Activated CD4-positive, alpha-beta T cell treated with anti-CD3 and anti-CD28 coated beads, Interleukin-2, amount 10 ng/mL, durations not matched to agents 24 days and 14 days (primary cell): ENCODE measurements around the gene EYA2. TPM values are rescaled to one million over a fixed set of nuclear protein-coding genes. Genes with fewer than 3 reads are reported as not detected.
"Not testable (repeated sequence)": the region's sequence is repeated elsewhere in the genome, so short reads cannot be mapped to it uniquely, and the experiment has no call there.

ENCODE experiments used
- DNase-seq: peaks from one replicate; pipeline ENCODE4 v3.0.0; 2022
- H3K27ac Mint-ChIP-seq: one replicate; pipeline ENCODE4 v1.8.0; 2022; ENCODE audit warnings: mild to moderate bottlenecking, mixed read lengths
- H3K27me3 Mint-ChIP-seq: one replicate; pipeline ENCODE4 v1.8.0; 2022; ENCODE audit warnings: mixed read lengths
- H3K36me3 Mint-ChIP-seq: one replicate; pipeline ENCODE4 v1.8.0; 2022; ENCODE audit warnings: low read depth, mild to moderate bottlenecking, mixed read lengths
- H3K4me1 Mint-ChIP-seq: one replicate; pipeline ENCODE4 v1.8.0; 2021; ENCODE audit warnings: mixed read lengths
- H3K4me3 Mint-ChIP-seq: one replicate; pipeline ENCODE4 v1.8.0; 2022; ENCODE audit warnings: mild to moderate bottlenecking, moderate library complexity, mixed read lengths
- H3K9me3 Mint-ChIP-seq: one replicate; pipeline ENCODE4 v1.8.0; 2021; ENCODE audit warnings: mixed read lengths
- intact Hi-C: fragments of 100-400 bp; cut with micrococcal nuclease; formaldehyde crosslinking; loops from one replicate; pipeline ENCODE4 v1.15.1; 2023
- total RNA-seq: library from RNA; stranded (reverse); gene quantifications from 2 replicates; pipeline ENCODE4 v1.2.3, GENCODE V29; 2022

Gene EYA2
- total RNA-seq, 1 donor from 2014 or later = not detected

- H3K9me3 Mint-ChIP-seq = no peaks in the 10 kb centered on the region
- H3K27ac Mint-ChIP-seq = no peak overlapping the region
- H3K4me1 Mint-ChIP-seq = no peaks in the 10 kb centered on the region
- intact Hi-C loops = no loop called here
- peaks cover 23% of the 10 kb centered on the region for H3K27me3 Mint-ChIP-seq
- no peak for DNase-seq
- no peak overlapping the region for H3K4me3 Mint-ChIP-seq
- H3K36me3 Mint-ChIP-seq = no peaks in the 10 kb centered on the region
Measured at GRCh38 chr20:46903256-46903655, 8.6 kb downstream of the EYA2 start.

- no peaks in the 10 kb centered on the region for H3K4me1 Mint-ChIP-seq
Measured at GRCh38 chr20:46903937-46904336, 9.3 kb downstream of the EYA2 start.

GRCh38 chr20:46905364-46906125, 10.9 kb downstream of the EYA2 start:
- Mint-ChIP-seq H3K27me3 (peaks cover 18% of the 10 kb centered on the region), H3K36me3 (no peaks in the 10 kb centered on the region)
- intact Hi-C loops = no loop called here

More at GRCh38 chr20:46903937-46904336, 9.3 kb downstream of the EYA2 start:
- no peak overlapping the region for H3K4me3 Mint-ChIP-seq
- peaks cover 18% of the 10 kb centered on the region for H3K27me3 Mint-ChIP-seq
- DNase-seq = no peak
- H3K36me3 Mint-ChIP-seq = no peaks in the 10 kb centered on the region
- no peak overlapping the region for H3K27ac Mint-ChIP-seq
- no peaks in the 10 kb centered on the region for H3K9me3 Mint-ChIP-seq
- intact Hi-C loops = no loop called here

GRCh38 chr20:46913329-46914044, 18.8 kb downstream of the EYA2 start:
- no peak overlapping the region for H3K27ac Mint-ChIP-seq
- H3K36me3 Mint-ChIP-seq = no peaks in the 10 kb centered on the region
- no peak overlapping the region for H3K4me3 Mint-ChIP-seq
- peaks cover 13% of the 10 kb centered on the region for H3K27me3 Mint-ChIP-seq
- H3K9me3 Mint-ChIP-seq = no peaks in the 10 kb centered on the region
- intact Hi-C loops = no loop called here
- no peak for DNase-seq
- no peaks in the 10 kb centered on the region for H3K4me1 Mint-ChIP-seq

More at GRCh38 chr20:46905364-46906125, 10.9 kb downstream of the EYA2 start:
- no peak for DNase-seq
- Mint-ChIP-seq H3K4me3 (no peak overlapping the region), H3K9me3 (no peaks in the 10 kb centered on the region), H3K4me1 (no peaks in the 10 kb centered on the region), H3K27ac (no peak overlapping the region)

- Mint-ChIP-seq H3K4me1 (no peaks in the 10 kb centered on the region), H3K9me3 (no peaks in the 10 kb centered on the region), H3K4me3 (no peak overlapping the region), H3K36me3 (no peaks in the 10 kb centered on the region), H3K27ac (no peak overlapping the region), H3K27me3 (peaks cover 4% of the 10 kb centered on the region)
- intact Hi-C loops = no loop called here
- DNase-seq = no peak
Measured at GRCh38 chr20:46914789-46915379, 20.2 kb downstream of the EYA2 start.

GRCh38 chr20:46915575-46916257, 21.1 kb downstream of the EYA2 start:
- no peak overlapping the region for H3K4me3 Mint-ChIP-seq
- peaks cover 2% of the 10 kb centered on the region for H3K27me3 Mint-ChIP-seq
- intact Hi-C loops = no loop called here
- H3K27ac Mint-ChIP-seq = no peak overlapping the region
- no peaks in the 10 kb centered on the region for H3K36me3 Mint-ChIP-seq
- H3K4me1 Mint-ChIP-seq = no peaks in the 10 kb centered on the region
- no peak for DNase-seq
- H3K9me3 Mint-ChIP-seq = no peaks in the 10 kb centered on the region

GRCh38 chr20:46916258-46916603, 21.6 kb downstream of the EYA2 start:
- no peak for DNase-seq
- Mint-ChIP-seq H3K4me1 (no peaks in the 10 kb centered on the region), H3K27ac (no peak overlapping the region), H3K27me3 (peaks cover 2% of the 10 kb centered on the region), H3K4me3 (no peak overlapping the region), H3K9me3 (no peaks in the 10 kb centered on the region), H3K36me3 (no peaks in the 10 kb centered on the region)
- intact Hi-C loops = no loop called here

GRCh38 chr20:46917155-46917554, 22.5 kb downstream of the EYA2 start:
- no peak for DNase-seq
- H3K27ac Mint-ChIP-seq = no peak overlapping the region
- no peaks in the 10 kb centered on the region for H3K4me1 Mint-ChIP-seq
- intact Hi-C loops = no loop called here
- H3K27me3 Mint-ChIP-seq = peaks cover 5% of the 10 kb centered on the region
- H3K9me3 Mint-ChIP-seq = no peaks in the 10 kb centered on the region
- H3K36me3 Mint-ChIP-seq = no peaks in the 10 kb centered on the region
- H3K4me3 Mint-ChIP-seq = no peak overlapping the region

- Mint-ChIP-seq H3K4me1 (no peaks in the 10 kb centered on the region), H3K9me3 (no peaks in the 10 kb centered on the region), H3K27ac (no peak overlapping the region), H3K4me3 (no peak overlapping the region), H3K27me3 (peaks cover 14% of the 10 kb centered on the region), H3K36me3 (no peaks in the 10 kb centered on the region)
- no peak for DNase-seq
- intact Hi-C loops = no loop called here
Measured at GRCh38 chr20:46920114-46920513, 25.5 kb downstream of the EYA2 start.

- H3K4me3 Mint-ChIP-seq, H3K9me3 Mint-ChIP-seq, intact Hi-C loops, DNase-seq, H3K4me1 Mint-ChIP-seq, H3K27ac Mint-ChIP-seq, H3K36me3 Mint-ChIP-seq: not testable (repeated sequence)
- H3K27me3 Mint-ChIP-seq = peaks cover 14% of the 10 kb centered on the region
Measured at GRCh38 chr20:46922841-46923240, 28.2 kb downstream of the EYA2 start.

GRCh38 chr20:46923550-46923949, 28.9 kb downstream of the EYA2 start:
- intact Hi-C loops = no loop called here
- Mint-ChIP-seq H3K4me1 (no peaks in the 10 kb centered on the region), H3K4me3 (no peak overlapping the region), H3K27me3 (peaks cover 16% of the 10 kb centered on the region), H3K27ac (no peak overlapping the region), H3K36me3 (no peaks in the 10 kb centered on the region), H3K9me3 (peaks cover 4% of the 10 kb centered on the region)
- no peak for DNase-seq

- Mint-ChIP-seq H3K27ac (no peak overlapping the region), H3K4me1 (no peaks in the 10 kb centered on the region), H3K9me3 (peaks cover 4% of the 10 kb centered on the region), H3K27me3 (peaks cover 23% of the 10 kb centered on the region), H3K36me3 (no peaks in the 10 kb centered on the region), H3K4me3 (no peak overlapping the region)
- DNase-seq = no peak
- intact Hi-C loops = no loop called here
Measured at GRCh38 chr20:46928580-46929132, 34.0 kb downstream of the EYA2 start.

GRCh38 chr20:46929902-46930301, 35.3 kb downstream of the EYA2 start:
- Mint-ChIP-seq H3K9me3 (peaks cover 4% of the 10 kb centered on the region), H3K4me3 (no peak overlapping the region), H3K4me1 (no peaks in the 10 kb centered on the region), H3K27ac (no peak overlapping the region), H3K27me3 (peaks cover 24% of the 10 kb centered on the region), H3K36me3 (no peaks in the 10 kb centered on the region)
- DNase-seq = no peak
- intact Hi-C loops = no loop called here
